H1 (cell line): ENCODE data around the gene CCDC171. TPM values are rescaled to one million over a fixed set of nuclear protein-coding genes. Genes with fewer than 3 reads are reported as not detected.

ENCODE experiments used
- CTCF ChIA-PET: fragments of 300-600 bp; sonication (Branson Sonifier 250); formaldehyde crosslinking; loops from one replicate; lab custom pipeline; 2021; ENCODE audit not compliant: partially characterized antibody; lab: Charles Lee
- POLR2A ChIA-PET: fragments of 300-600 bp; sonication (Branson Sonifier 250); formaldehyde crosslinking; loops from one replicate; lab custom pipeline; 2021; ENCODE audit warnings: inconsistent platforms; ENCODE audit not compliant: partially characterized antibody; lab: Charles Lee
- DNase-seq, 2 experiments: peaks; one replicate each; pipeline versions ENCODE4 v3.0.0 to v3.0.0-alpha.2; 2010 to 2022; ENCODE audit warnings: low spot score in 2 of 2, low read depth in 1 of 2, mixed read lengths in 1 of 2
- FAIRE-seq: peaks from 2 replicates; lab custom pipeline; 2011; peaks lifted over from hg19 to GRCh38; lab: Jason Lieb, UNC
- H2AFZ ChIP-seq: 2 replicates; pipeline ENCODE4 v1.8.1; 2012; ENCODE audit warnings: low read length, inconsistent platforms
- H2AK5ac ChIP-seq: 2 replicates; pipeline ENCODE4 v1.6.1; 2013; ENCODE audit warnings: low read depth, low read length
- H2BK120ac ChIP-seq: replicated peaks from 2 replicates; pipeline ENCODE3; 2013; ENCODE audit warnings: low read depth, low read length, inconsistent platforms
- H2BK12ac ChIP-seq: 2 replicates; pipeline ENCODE4 v1.6.1; 2013; ENCODE audit warnings: low read depth, low read length
- H2BK15ac ChIP-seq: 2 replicates; pipeline ENCODE4 v1.6.1; 2013; ENCODE audit warnings: low read length
- H2BK20ac ChIP-seq: 2 replicates; pipeline ENCODE4 v1.6.1; 2013; ENCODE audit warnings: low read length
- H2BK5ac ChIP-seq: 2 replicates; pipeline ENCODE4 v1.6.1; 2013; ENCODE audit warnings: low read depth, low read length
- H3K14ac ChIP-seq: 2 replicates; pipeline ENCODE4 v1.6.1; 2013; ENCODE audit warnings: inconsistent platforms; ENCODE audit not compliant: insufficient read length
- H3K18ac ChIP-seq: 2 replicates; pipeline ENCODE4 v1.6.1; 2013; ENCODE audit warnings: low read length; ENCODE audit errors: extremely low read depth
- H3K23ac ChIP-seq: 2 replicates; pipeline ENCODE4 v1.6.1; 2013; ENCODE audit warnings: inconsistent platforms; ENCODE audit not compliant: insufficient read length
- H3K23me2 ChIP-seq: 2 replicates; pipeline ENCODE4 v1.6.1; 2013; ENCODE audit warnings: low read depth, low read length
- H3K27ac ChIP-seq: 2 replicates; pipeline ENCODE4 v1.6.1; 2011; ENCODE audit warnings: low read depth, low read length, inconsistent platforms
- H3K27me3 ChIP-seq, 4 experiments: replicated peaks in 1 of 4; 1 replicate in 1 of 4; 2 replicates in 3 of 4; pipeline versions ENCODE4 v1.6.1 to v1.8.1; 2011 to 2013; ENCODE audit warnings: low read length in 3 of 4, mild to moderate bottlenecking in 3 of 4, inconsistent platforms in 2 of 4, mixed read lengths in 2 of 4, moderate library complexity in 1 of 4; ENCODE audit not compliant: control insufficient read depth in 3 of 4, insufficient read depth in 3 of 4; ENCODE audit errors: extremely low read depth in 1 of 4
- H3K36me3 ChIP-seq, 4 experiments: 2 replicates each; pipeline versions ENCODE4 v1.6.1 to v1.8.1; 2011 to 2013; ENCODE audit warnings: mild to moderate bottlenecking in 4 of 4, low read length in 3 of 4, moderate library complexity in 2 of 4, control low read depth in 1 of 4, inconsistent platforms in 1 of 4; ENCODE audit not compliant: insufficient read depth in 4 of 4, control insufficient read depth in 2 of 4
- H3K4ac ChIP-seq: replicated peaks from 2 replicates; pipeline ENCODE3; 2013; ENCODE audit warnings: low read length, low read depth, mixed read lengths, inconsistent platforms; ENCODE audit not compliant: insufficient read length
- H3K4me1 ChIP-seq, 4 experiments: replicated peaks in 1 of 4; 1 replicate in 1 of 4; 2 replicates in 3 of 4; pipeline versions ENCODE4 v1.6.1 to v1.8.1; 2011 to 2013; ENCODE audit warnings: low read length in 3 of 4, inconsistent platforms in 2 of 4, mixed read lengths in 1 of 4; ENCODE audit not compliant: insufficient read depth in 4 of 4, control insufficient read depth in 3 of 4
- H3K4me2 ChIP-seq, 2 experiments: 2 replicates each; pipeline versions ENCODE4 v1.6.1 to v1.8.1; 2011 to 2013; ENCODE audit warnings: low read depth in 2 of 2, low read length in 2 of 2, control low read depth in 1 of 2, inconsistent platforms in 1 of 2, mild to moderate bottlenecking in 1 of 2; ENCODE audit not compliant: insufficient read depth in 1 of 2
- H3K4me3 ChIP-seq, 4 experiments: fragments of 200-600, 300-600 bp in 1 of 4; sonication (generic), shearing (Covaris generic), sonication (Bioruptor Twin) in 1 of 4; 2 replicates each; pipeline versions ENCODE4 v1.5.1 to v1.8.1; 2011 to 2016; ENCODE audit warnings: low read length in 4 of 4, low read depth in 3 of 4, control low read depth in 2 of 4, inconsistent platforms in 2 of 4, mild to moderate bottlenecking in 2 of 4, mixed read lengths in 1 of 4, moderate library complexity in 1 of 4; ENCODE audit not compliant: insufficient read depth in 2 of 4; ENCODE audit errors: extremely low read depth in 1 of 4
- H3K56ac ChIP-seq: replicated peaks from 2 replicates; pipeline ENCODE3; 2013; ENCODE audit warnings: low read depth, mild to moderate bottlenecking, mixed read lengths, low read length, inconsistent platforms; ENCODE audit not compliant: insufficient read length
- H3K79me1 ChIP-seq: 2 replicates; pipeline ENCODE4 v1.6.1; 2013; ENCODE audit warnings: low read depth, low read length, control low read depth
- H3K79me2 ChIP-seq, 2 experiments: 2 replicates each; pipeline versions ENCODE4 v1.6.1 to v1.8.1; 2012 to 2013; ENCODE audit warnings: low read length in 2 of 2, mild to moderate bottlenecking in 2 of 2, inconsistent platforms in 1 of 2; ENCODE audit not compliant: insufficient read depth in 2 of 2, control insufficient read depth in 1 of 2
- H3K9ac ChIP-seq, 4 experiments: replicated peaks in 1 of 4; 1 replicate in 1 of 4; 2 replicates in 3 of 4; pipeline versions ENCODE4 v1.6.1 to v1.8.1; 2011 to 2013; ENCODE audit warnings: low read depth in 3 of 4, low read length in 3 of 4, control low read depth in 2 of 4, mild to moderate bottlenecking in 2 of 4, moderate library complexity in 2 of 4, inconsistent platforms in 1 of 4; ENCODE audit errors: extremely low read depth in 1 of 4
- H3K9me3 ChIP-seq, 2 experiments: 2 replicates each; pipeline versions ENCODE4 v1.6.1 to v1.8.1; 2012 to 2013; ENCODE audit warnings: mild to moderate bottlenecking in 2 of 2, moderate library complexity in 2 of 2, control low read depth in 1 of 2, inconsistent platforms in 1 of 2, low read depth in 1 of 2, low read length in 1 of 2, mixed read lengths in 1 of 2; ENCODE audit not compliant: insufficient read depth in 2 of 2
- H4K20me1 ChIP-seq, 2 experiments: replicated peaks in 1 of 2; 2 replicates each; pipeline versions ENCODE3 to v1.8.1; 2011 to 2013; ENCODE audit warnings: inconsistent platforms in 2 of 2, low read length in 2 of 2, mild to moderate bottlenecking in 1 of 2; ENCODE audit not compliant: insufficient read depth in 2 of 2, control insufficient read depth in 1 of 2
- H4K5ac ChIP-seq: 2 replicates; pipeline ENCODE4 v1.6.1; 2013; ENCODE audit warnings: low read length, low read depth, mixed read lengths, inconsistent platforms; ENCODE audit not compliant: insufficient read length
- H4K8ac ChIP-seq: 2 replicates; pipeline ENCODE4 v1.8.0; 2013; ENCODE audit warnings: mild to moderate bottlenecking, moderate library complexity, low read length, inconsistent platforms; ENCODE audit not compliant: insufficient read depth; ENCODE audit errors: extremely low read depth
- H4K91ac ChIP-seq: replicated peaks from 2 replicates; pipeline ENCODE3; 2013; ENCODE audit warnings: low read length, mixed read lengths, inconsistent platforms; ENCODE audit not compliant: insufficient read length
- BACH1 ChIP-seq: IDR thresholded peaks from 2 replicates; pipeline ENCODE4 v1.6.1; 2012; ENCODE audit warnings: low read length, improper control_type of control experiment
- CTBP2 ChIP-seq: IDR thresholded peaks from 2 replicates; pipeline ENCODE4 v1.7.0; 2011; ENCODE audit warnings: borderline replicate concordance, mild to moderate bottlenecking, moderate library complexity, mixed read lengths, low read length; ENCODE audit not compliant: insufficient read depth, insufficient read length
- HDAC2 ChIP-seq, 2 experiments: fragments of 300-600 bp in 1 of 2; sonication (generic) in 1 of 2; IDR thresholded peaks; 2 replicates each; pipeline ENCODE4 v1.6.1; 2011 to 2012; ENCODE audit warnings: low read depth in 2 of 2, low read length in 2 of 2, mild to moderate bottlenecking in 2 of 2, moderate library complexity in 2 of 2, borderline replicate concordance in 1 of 2, inconsistent platforms in 1 of 2
- NANOG ChIP-seq: IDR thresholded peaks from 2 replicates; pipeline ENCODE4 v1.6.1; 2011; ENCODE audit warnings: low read length, low read depth, mild to moderate bottlenecking, inconsistent platforms; ENCODE audit not compliant: insufficient read depth, poor library complexity, severe bottlenecking
- RAD21 ChIP-seq, 2 experiments: IDR thresholded peaks in 1 of 2; conservative IDR thresholded peaks in 1 of 2; 2 replicates each; pipeline ENCODE4 v1.6.1; 2011; ENCODE audit warnings: low read depth in 2 of 2, low read length in 2 of 2, improper control_type of control experiment in 1 of 2, inconsistent platforms in 1 of 2, mild to moderate bottlenecking in 1 of 2, moderate library complexity in 1 of 2
- SAP30 ChIP-seq: fragments of 300-600 bp; sonication (generic); IDR thresholded peaks from 2 replicates; pipeline ENCODE4 v1.7.1; 2012; ENCODE audit warnings: low read length, moderate library complexity, mild to moderate bottlenecking, inconsistent platforms; ENCODE audit not compliant: insufficient read depth, insufficient replicate concordance
- SP2 ChIP-seq: IDR thresholded peaks from 2 replicates; pipeline ENCODE4 v1.6.1; 2012; ENCODE audit warnings: mild to moderate bottlenecking, low read length, inconsistent platforms
- TAF1 ChIP-seq: IDR thresholded peaks from 2 replicates; pipeline ENCODE4 v1.6.1; 2011; ENCODE audit warnings: mild to moderate bottlenecking, low read depth, low read length
- TAF7 ChIP-seq: optimal IDR thresholded peaks from 2 replicates; pipeline ENCODE3; 2011; ENCODE audit warnings: low read depth, mild to moderate bottlenecking, inconsistent platforms, low read length, moderate library complexity, borderline replicate concordance
- WGBS, 2 experiments: shearing (Covaris generic) in 1 of 2; methylation state at CpG; one replicate each; pipeline versions ENCODE4 v1.1.6 to v1.1.7; 2013 to 2015; ENCODE audit warnings: low lambda C conversion rate in 2 of 2, mixed read lengths in 2 of 2, inconsistent platforms in 1 of 2, low coverage in 1 of 2, missing lambda C conversion rate in 1 of 2; ENCODE audit not compliant: insufficient replicate concordance in 2 of 2, insufficient coverage in 1 of 2, insufficient read length in 1 of 2; ENCODE audit errors: extremely low coverage in 1 of 2, missing lambda C conversion rate in 1 of 2; 5-methylcytosine and 5-hydroxymethylcytosine counted together
- polyA plus RNA-seq, 7 experiments: library from polyadenylated mRNA; depleted of rRNA in 3 of 7; stranded (reverse) in 5 of 7; unstranded in 2 of 7; fragments of >200 nt in 5 of 7; fragments of 200-250 nt in 2 of 7; gene quantifications; 1 replicate in 5 of 7; 2 replicates in 1 of 7; 4 replicates in 1 of 7; pipeline versions ENCODE4 v1.2.1 to v1.2.3, GENCODE V29; 2011 to 2013; ENCODE audit warnings: missing spikeins in 2 of 7, mixed read lengths in 2 of 7
- total RNA-seq: library from RNA; stranded (reverse); fragmentation: NEBNext Ultra II Directional; extraction: Animal tissue kit (Norgen Biotek cat#: 25700); gene quantifications from 2 replicates; pipeline ENCODE4 v1.2.1, GENCODE V29; 2021

Gene CCDC171
- total and polyA plus RNA-seq, 2 of the 8 experiments (the other 6 are each of a cell fraction or from before 2014, with no cell fraction given) = 0.83 to 2.3 TPM

GRCh38 chr9:15744196-15744595 is 191.4 kb downstream of the CCDC171 start:
- H3K27me3 ChIP-seq = no peaks in the 10 kb centered on the region
- H2AFZ ChIP-seq = no peak overlapping the region
- no peak overlapping the region for H3K14ac ChIP-seq
- ChIA-PET POLR2A (no interaction called here), CTCF (no interaction called here)
- H3K4ac ChIP-seq = no peak overlapping the region
- no peaks in the 10 kb centered on the region for H3K79me1 ChIP-seq
- 0 out of 7 replicates have a peak, but pooled peaks cover 0 to 3% (median 0%) of the 10 kb centered on the region in 4 experiments for H3K4me1 ChIP-seq
- no peak overlapping the region for H2BK15ac ChIP-seq
- no peak overlapping the region for H4K91ac ChIP-seq
- TF ChIP-seq RAD21 (IDR thresholded peaks at IDR 0.05 in 1 of 2, conservative IDR thresholded peaks at IDR 0.05 in 1 of 2; ENCODE audit: low read depth in 2 of 2, low read length in 2 of 2) = no peak
- TF ChIP-seq TAF1 = no peak
- no peak for TF ChIP-seq TAF7
- no peak for TF ChIP-seq CTBP2
- TF ChIP-seq HDAC2 (IDR thresholded peaks at IDR 0.05; ENCODE audit: borderline replicate concordance in 1 of 2, low read depth in 2 of 2, low read length in 2 of 2) = no peak
- no peak for TF ChIP-seq SP2
- no peak for TF ChIP-seq NANOG
- no peak for TF ChIP-seq SAP30
- no peak for TF ChIP-seq BACH1
- H2BK5ac ChIP-seq = no peak overlapping the region
- H3K27ac ChIP-seq = no peak overlapping the region
- WGBS, 2 experiments = 80% methylated on average over 3 of the region's 3 CpGs; no CpG with 5 or more reads in 1 of the 2 experiments
- no peaks in the 10 kb centered on the region for H3K9me3 ChIP-seq
- H4K8ac ChIP-seq = no peak overlapping the region
- no peak overlapping the region for H2AK5ac ChIP-seq
- no peak overlapping the region for H2BK12ac ChIP-seq
- no peak overlapping the region for H3K4me2 ChIP-seq
- no peak for DNase-seq
- FAIRE-seq = no peak
- H3K36me3 ChIP-seq = no peaks in the 10 kb centered on the region
- no peak overlapping the region for H3K9ac ChIP-seq
- no peak overlapping the region for H4K5ac ChIP-seq
- no peak overlapping the region for H3K56ac ChIP-seq
- no peak overlapping the region for H2BK120ac ChIP-seq
- H4K20me1 ChIP-seq = no peaks in the 10 kb centered on the region
- H3K23ac ChIP-seq = no peak overlapping the region
- H3K79me2 ChIP-seq = no peaks in the 10 kb centered on the region
- no peak overlapping the region for H3K4me3 ChIP-seq
- no peaks in the 10 kb centered on the region for H3K23me2 ChIP-seq
- no peak overlapping the region for H2BK20ac ChIP-seq
- H3K18ac ChIP-seq = no peak overlapping the region
